ENCODE data around the gene PTPRE.

PTPRE gene

GRCh38 chr10:128056303-128057050 is 149.6 kb downstream of the PTPRE start:
- no peak for DNase-seq (ENCODE audit: low read depth in 3 of 3, low spot score in 1 of 3)

GRCh38 chr10:128058106-128058749 is 151.3 kb downstream of the PTPRE start:
- DNase-seq (ENCODE audit: low read depth in 3 of 3, low spot score in 1 of 3) = no peak

- DNase-seq (ENCODE audit: low read depth in 3 of 3, low spot score in 1 of 3) = no peak
Observed at GRCh38 chr10:128058750-128059134, 151.8 kb downstream of the PTPRE start.

- DNase-seq (ENCODE audit: low read depth in 3 of 3, low spot score in 1 of 3) = no peak
Observed at GRCh38 chr10:128059266-128059981, 152.5 kb downstream of the PTPRE start.

GRCh38 chr10:128059982-128060293 is 153.0 kb downstream of the PTPRE start:
- DNase-seq (ENCODE audit: low read depth in 3 of 3, low spot score in 1 of 3) = no peak

GRCh38 chr10:128060341-128061250 is 153.7 kb downstream of the PTPRE start:
- no peak for DNase-seq (ENCODE audit: low read depth in 3 of 3, low spot score in 1 of 3)

- no peak for DNase-seq (ENCODE audit: low read depth in 3 of 3, low spot score in 1 of 3)
Observed at GRCh38 chr10:128061306-128062300, 154.7 kb downstream of the PTPRE start.

GRCh38 chr10:128062331-128062880 is 155.5 kb downstream of the PTPRE start:
- DNase-seq (ENCODE audit: low read depth in 3 of 3, low spot score in 1 of 3) = no peak

- peak; percentile 28 to 44 (median 30) for DNase-seq (ENCODE audit: low read depth in 3 of 3, low spot score in 1 of 3)
Observed at GRCh38 chr10:128062881-128063563, 156.1 kb downstream of the PTPRE start.

- peak in 1 of 3 donors; percentile 22 for DNase-seq (ENCODE audit: low read depth in 3 of 3, low spot score in 1 of 3)
Observed at GRCh38 chr10:128063736-128064107, 156.8 kb downstream of the PTPRE start.

GRCh38 chr10:128064108-128064969 is 157.4 kb downstream of the PTPRE start:
- peak; percentile 11 to 49 (median 27) for DNase-seq (ENCODE audit: low read depth in 3 of 3, low spot score in 1 of 3)

- DNase-seq (ENCODE audit: low read depth in 3 of 3, low spot score in 1 of 3) = no peak
Observed at GRCh38 chr10:128064970-128065580, 158.2 kb downstream of the PTPRE start.

- DNase-seq (ENCODE audit: low read depth in 3 of 3, low spot score in 1 of 3) = no peak
Observed at GRCh38 chr10:128065881-128066534, 159.1 kb downstream of the PTPRE start.

GRCh38 chr10:128066870-128067382 is 160.0 kb downstream of the PTPRE start:
- no peak for DNase-seq (ENCODE audit: low read depth in 3 of 3, low spot score in 1 of 3)

GRCh38 chr10:128067691-128068397 is 160.9 kb downstream of the PTPRE start:
- DNase-seq (ENCODE audit: low read depth in 3 of 3, low spot score in 1 of 3) = no peak
